Omental fat pad (tissue), 4 donors: ENCODE results near the gene OSCAR. TPM values are rescaled to one million over a fixed set of nuclear protein-coding genes. Genes with fewer than 3 reads are reported as not detected.

Experiments
- ATAC-seq: fragments of 150-250 bp; one replicate; pipeline ENCODE4 v1.9.1; 2016; ENCODE audit warnings: mild to moderate bottlenecking, moderate library complexity; ENCODE audit not compliant: low FRiP score
- DNase-seq: peaks from one replicate; pipeline ENCODE4 v3.0.0-alpha.2; 2019; ENCODE audit warnings: low spot score
- total RNA-seq, 4 donors: library from RNA; depleted of rRNA; stranded (reverse); fragments of >200 nt; gene quantifications; one replicate each; pipeline ENCODE4 v1.1.0, GENCODE V29; 2016
- TF ChIP-seq, protein P1 (sequence below), 3 donors: fragments of 450-650 bp; IDR thresholded peaks; one replicate each; pipeline ENCODE4 v1.5.1; 2016 to 2017; ENCODE audit warnings: antibody characterized with exemption in 3 of 3, mild to moderate bottlenecking in 3 of 3, moderate library complexity in 2 of 3

Gene OSCAR, protein sequence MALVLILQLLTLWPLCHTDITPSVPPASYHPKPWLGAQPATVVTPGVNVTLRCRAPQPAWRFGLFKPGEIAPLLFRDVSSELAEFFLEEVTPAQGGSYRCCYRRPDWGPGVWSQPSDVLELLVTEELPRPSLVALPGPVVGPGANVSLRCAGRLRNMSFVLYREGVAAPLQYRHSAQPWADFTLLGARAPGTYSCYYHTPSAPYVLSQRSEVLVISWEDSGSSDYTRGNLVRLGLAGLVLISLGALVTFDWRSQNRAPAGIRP
- total RNA-seq = 1 to 10 TPM; 1.3 to 8.3 (median 5.5) TPM

DNA sequence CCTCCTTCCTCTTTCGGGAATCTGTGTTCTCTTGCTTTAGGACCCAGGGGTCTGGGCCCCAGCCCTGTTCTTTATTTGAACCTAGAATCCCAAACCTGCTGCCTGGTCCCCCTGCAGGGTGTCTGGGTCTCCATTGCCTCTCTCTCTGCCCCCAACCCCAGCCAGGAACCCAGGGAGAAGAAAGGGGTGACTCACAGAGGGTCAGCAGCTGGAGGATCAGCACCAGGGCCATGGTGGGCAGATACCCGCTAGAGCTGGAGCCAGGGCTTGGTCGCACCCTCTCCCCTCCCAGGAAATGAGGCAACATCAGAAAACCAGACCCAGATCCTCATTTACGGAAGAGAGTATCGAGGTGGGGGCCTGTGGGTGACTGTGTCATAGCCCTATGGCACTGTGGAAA lies at the start of gene OSCAR:
Gene OSCAR, minus strand, starts transcription at position 243 of the 400 bp plus-strand sequence. Its CDS starts 11 bp downstream, at position 232.
- DNase-seq = no peak
- no peak for ATAC-seq

DNA sequence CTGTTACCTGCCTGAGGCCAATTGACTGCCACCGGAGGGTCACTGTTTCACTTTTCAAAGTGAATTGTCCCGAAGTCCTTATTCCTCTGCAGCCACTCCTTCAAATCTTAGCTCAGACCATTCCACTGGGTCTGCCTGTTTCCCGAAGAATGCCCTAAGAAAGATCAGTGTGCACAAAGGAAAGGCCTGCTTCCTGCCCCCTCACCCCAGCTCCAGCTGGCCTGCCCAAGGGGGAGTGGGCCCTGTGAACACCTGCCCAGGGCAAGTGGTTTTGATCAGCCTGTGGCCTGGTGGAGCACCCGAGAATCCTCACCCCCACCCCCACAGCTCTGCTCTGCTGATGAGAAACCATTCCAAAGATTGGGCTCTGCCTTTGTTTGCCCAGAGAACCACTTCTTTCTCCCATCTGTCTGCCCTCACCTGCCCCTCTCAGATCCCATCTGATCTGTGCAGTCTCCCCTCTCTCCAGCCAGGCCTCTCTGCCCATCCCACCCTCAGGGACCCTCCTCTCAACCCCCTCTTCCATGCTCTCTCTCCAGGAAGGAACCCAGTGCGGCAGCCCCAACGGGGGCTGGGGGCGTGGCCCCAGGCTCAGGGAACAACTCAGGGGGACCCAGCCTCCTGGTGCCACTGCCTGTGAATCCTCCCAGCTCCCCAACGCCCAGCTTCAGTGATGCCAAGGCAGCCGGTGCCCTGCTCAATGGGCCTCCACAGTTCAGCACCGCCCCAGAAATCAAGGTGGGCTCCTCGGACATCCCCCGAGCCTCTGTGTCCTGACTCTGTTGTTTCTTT lies 48.6 kb upstream of the OSCAR start:
- DNase-seq = no peak
- no peak for ATAC-seq
- TF ChIP-seq, protein P1, sequence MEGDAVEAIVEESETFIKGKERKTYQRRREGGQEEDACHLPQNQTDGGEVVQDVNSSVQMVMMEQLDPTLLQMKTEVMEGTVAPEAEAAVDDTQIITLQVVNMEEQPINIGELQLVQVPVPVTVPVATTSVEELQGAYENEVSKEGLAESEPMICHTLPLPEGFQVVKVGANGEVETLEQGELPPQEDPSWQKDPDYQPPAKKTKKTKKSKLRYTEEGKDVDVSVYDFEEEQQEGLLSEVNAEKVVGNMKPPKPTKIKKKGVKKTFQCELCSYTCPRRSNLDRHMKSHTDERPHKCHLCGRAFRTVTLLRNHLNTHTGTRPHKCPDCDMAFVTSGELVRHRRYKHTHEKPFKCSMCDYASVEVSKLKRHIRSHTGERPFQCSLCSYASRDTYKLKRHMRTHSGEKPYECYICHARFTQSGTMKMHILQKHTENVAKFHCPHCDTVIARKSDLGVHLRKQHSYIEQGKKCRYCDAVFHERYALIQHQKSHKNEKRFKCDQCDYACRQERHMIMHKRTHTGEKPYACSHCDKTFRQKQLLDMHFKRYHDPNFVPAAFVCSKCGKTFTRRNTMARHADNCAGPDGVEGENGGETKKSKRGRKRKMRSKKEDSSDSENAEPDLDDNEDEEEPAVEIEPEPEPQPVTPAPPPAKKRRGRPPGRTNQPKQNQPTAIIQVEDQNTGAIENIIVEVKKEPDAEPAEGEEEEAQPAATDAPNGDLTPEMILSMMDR (IDR thresholded peaks at IDR 0.05) = no peak

More for the DNA sequence above, at the start of gene OSCAR:
- TF ChIP-seq, protein P1 (IDR thresholded peaks at IDR 0.05) = no peak

DNA sequence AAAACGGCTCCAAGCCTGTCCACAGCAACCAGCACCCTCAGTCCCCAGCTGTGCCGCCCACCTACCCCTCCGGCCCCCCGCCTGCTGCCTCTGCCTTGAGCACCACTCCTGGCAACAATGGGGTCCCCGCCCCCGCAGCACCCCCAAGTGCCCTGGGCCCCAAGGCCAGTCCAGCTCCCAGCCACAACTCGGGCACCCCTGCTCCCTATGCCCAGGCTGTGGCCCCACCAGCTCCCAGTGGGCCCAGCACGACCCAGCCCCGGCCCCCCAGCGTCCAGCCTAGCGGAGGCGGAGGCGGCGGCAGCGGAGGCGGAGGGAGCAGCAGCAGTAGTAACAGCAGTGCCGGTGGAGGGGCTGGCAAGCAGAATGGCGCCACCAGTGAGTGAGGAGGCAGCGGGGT lies 47.6 kb upstream of the OSCAR start:
- no peak for DNase-seq
- ATAC-seq = no peak
- TF ChIP-seq, protein P1 (IDR thresholded peaks at IDR 0.05) = no peak

DNA sequence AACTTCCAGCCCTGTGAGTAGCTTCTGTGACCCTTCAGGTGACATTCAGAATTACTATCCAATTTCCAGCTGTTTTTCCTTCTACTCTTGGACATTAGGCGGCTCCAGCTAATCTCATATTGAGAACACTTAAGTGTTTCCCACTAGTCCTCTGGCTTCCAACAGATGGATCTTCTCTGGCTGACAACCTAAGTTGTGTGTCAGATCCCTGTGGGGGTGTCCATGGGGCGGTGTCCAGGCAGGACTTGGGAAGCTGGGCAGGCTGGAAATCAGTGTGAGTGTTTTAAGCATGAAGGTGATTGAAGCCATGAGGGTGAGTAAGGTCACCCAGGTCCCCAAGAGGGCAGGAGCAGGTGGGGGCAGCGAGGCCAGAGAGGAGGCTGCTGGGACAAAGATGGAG lies 47.1 kb upstream of the OSCAR start:
- DNase-seq (no peak), ATAC-seq (no peak)
- TF ChIP-seq, protein P1 (IDR thresholded peaks at IDR 0.05) = no peak

DNA sequence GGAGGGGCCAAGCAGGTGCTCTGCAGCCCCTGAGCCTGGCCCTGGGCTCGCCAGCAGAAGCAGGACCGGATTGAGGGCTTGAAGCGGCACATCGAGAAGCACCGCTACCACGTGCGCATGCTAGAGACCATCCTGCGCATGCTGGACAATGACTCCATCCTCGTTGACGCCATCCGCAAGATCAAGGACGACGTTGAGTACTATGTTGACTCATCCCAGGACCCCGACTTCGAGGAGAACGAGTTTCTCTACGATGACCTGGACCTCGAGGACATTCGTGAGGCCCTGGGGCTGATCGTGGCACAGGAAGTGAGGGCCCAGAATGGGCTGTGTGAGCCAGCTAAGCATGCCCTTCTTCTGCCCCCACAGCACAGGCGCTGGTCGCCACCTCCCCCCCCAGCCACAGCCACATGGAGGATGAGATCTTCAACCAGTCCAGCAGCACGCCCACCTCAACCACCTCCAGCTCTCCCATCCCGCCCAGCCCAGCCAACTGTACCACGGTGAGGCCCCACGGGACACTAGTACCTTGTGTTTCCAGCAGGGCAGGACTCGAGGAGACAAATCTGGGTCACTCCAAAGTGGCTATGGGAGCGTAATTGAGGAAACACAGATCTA lies 45.0 kb upstream of the OSCAR start:
- TF ChIP-seq, protein P1 (IDR thresholded peaks at IDR 0.05) = no peak
- no peak for DNase-seq
- peak; percentile 4 for ATAC-seq

DNA sequence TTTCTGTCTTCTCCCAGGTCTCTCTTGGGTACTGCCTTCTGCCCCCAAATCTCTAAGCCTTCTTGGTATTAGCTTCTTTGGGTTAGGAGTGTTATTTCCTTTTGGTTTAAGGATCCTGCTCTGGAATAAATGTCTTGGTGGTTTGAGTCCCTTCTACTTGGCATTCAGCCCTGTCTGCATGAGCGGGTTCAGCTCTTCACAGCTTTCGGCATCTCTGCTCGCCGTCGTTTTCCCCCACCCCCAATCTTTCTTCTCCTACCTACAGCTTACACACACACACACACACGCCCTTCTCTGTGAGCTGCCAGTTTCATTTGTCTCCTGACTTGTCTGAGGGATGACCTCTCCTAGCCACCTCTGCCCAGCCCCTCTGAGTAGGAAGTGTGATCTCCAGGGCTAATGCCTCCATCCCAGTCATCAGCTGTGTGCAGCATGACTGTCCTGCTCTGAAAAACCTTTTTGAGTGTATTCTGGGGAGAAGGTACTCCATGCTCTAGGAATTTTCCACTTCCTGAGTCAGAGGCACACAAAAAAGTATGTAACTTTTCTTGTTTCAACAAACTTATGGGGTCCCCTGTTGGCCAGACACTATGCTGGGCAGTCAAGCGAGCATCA lies 41.7 kb upstream of the OSCAR start:
- TF ChIP-seq, protein P1 (IDR thresholded peaks at IDR 0.05) = no peak
- no peak for DNase-seq
- no peak for ATAC-seq
